Activated naive CD4-positive, alpha-beta T cell treated with anti-CD3 and anti-CD28 coated beads for 36 hours (primary cell): ENCODE measurements around the gene WNT3. TPM values are rescaled to one million over a fixed set of nuclear protein-coding genes. Genes with fewer than 3 reads are reported as not detected.

ENCODE experiments used
- CTCF ChIA-PET: fragments of 350-600 bp; sonication (Branson Sonifier 250); formaldehyde crosslinking; loops from one replicate; lab custom pipeline; 2021; ENCODE audit warnings: antibody characterized with exemption; lab: Charles Lee
- DNase-seq: peaks from one replicate; pipeline ENCODE4 v3.0.0-alpha.2; 2020
- H3K27ac Mint-ChIP-seq: one replicate; pipeline ENCODE4 v1.8.0; 2021; ENCODE audit warnings: mild to moderate bottlenecking, mixed read lengths
- H3K27me3 Mint-ChIP-seq: one replicate; pipeline ENCODE4 v1.8.0; 2021; ENCODE audit warnings: low read depth, mixed read lengths
- H3K36me3 Mint-ChIP-seq: one replicate; pipeline ENCODE4 v1.8.0; 2021; ENCODE audit warnings: low read depth, mixed read lengths
- H3K4me1 Mint-ChIP-seq: one replicate; pipeline ENCODE4 v1.8.0; 2021; ENCODE audit warnings: low read depth, mixed read lengths
- H3K4me3 Mint-ChIP-seq: one replicate; pipeline ENCODE4 v1.8.0; 2021; ENCODE audit warnings: mild to moderate bottlenecking, moderate library complexity, mixed read lengths
- H3K9me3 Mint-ChIP-seq: one replicate; pipeline ENCODE4 v1.8.0; 2021; ENCODE audit warnings: mixed read lengths
- intact Hi-C: fragments of 100-400 bp; cut with micrococcal nuclease; formaldehyde crosslinking; loops from one replicate; pipeline ENCODE4 v1.15.1; 2023
- total RNA-seq, 2 experiments: library from RNA; stranded (reverse); gene quantifications; one replicate each; pipeline ENCODE4 v1.2.3, GENCODE V29; 2021

WNT3 gene
- total RNA-seq, 2 experiments from 2014 or later, result not detected

GRCh38 chr17:46727572-46728348 is 90.7 kb downstream of the WNT3 start:
- intact Hi-C loops, result no loop called here
- no peak overlapping the region for H3K27ac Mint-ChIP-seq
- CTCF ChIA-PET, result interaction anchor here (1.8 kb wide), 1 partner anchor 108 kb away, joined by 5 read pairs; no protein-coding TSS in a partner anchor
- no peak for DNase-seq
- no peaks in the 10 kb centered on the region for H3K4me1 Mint-ChIP-seq
- no peaks in the 10 kb centered on the region for H3K9me3 Mint-ChIP-seq
- no peaks in the 10 kb centered on the region for H3K36me3 Mint-ChIP-seq
- no peaks in the 10 kb centered on the region for H3K27me3 Mint-ChIP-seq
- no peak overlapping the region for H3K4me3 Mint-ChIP-seq

GRCh38 chr17:46726206-46726605 is 92.3 kb downstream of the WNT3 start:
- Mint-ChIP-seq H3K9me3 (no peaks in the 10 kb centered on the region), H3K27ac (no peak overlapping the region), H3K27me3 (no peaks in the 10 kb centered on the region), H3K4me3 (no peak overlapping the region), H3K36me3 (no peaks in the 10 kb centered on the region), H3K4me1 (no peaks in the 10 kb centered on the region)
- intact Hi-C loops, result no loop called here
- DNase-seq, result no peak
- CTCF ChIA-PET, result interaction anchor here (1.8 kb wide), 1 partner anchor 109 kb away, joined by 5 read pairs; no protein-coding TSS in a partner anchor

- Mint-ChIP-seq H3K36me3 (peaks cover 1% of the 10 kb centered on the region), H3K9me3 (no peaks in the 10 kb centered on the region), H3K27me3 (no peaks in the 10 kb centered on the region), H3K4me1 (no peaks in the 10 kb centered on the region), H3K4me3 (no peak overlapping the region), H3K27ac (no peak overlapping the region)
- CTCF ChIA-PET, result interaction anchor here (0.6 kb wide), 1 partner anchor 87 kb away, joined by 3 read pairs; no protein-coding TSS in a partner anchor
- intact Hi-C loops, result no loop called here
- no peak for DNase-seq
These were observed 95.7 kb downstream of the WNT3 start for GRCh38 chr17:46722662-46723285.

GRCh38 chr17:46720408-46720807 is 98.1 kb downstream of the WNT3 start:
- Mint-ChIP-seq H3K9me3 (no peaks in the 10 kb centered on the region), H3K4me1 (no peaks in the 10 kb centered on the region), H3K27me3 (no peaks in the 10 kb centered on the region), H3K4me3 (no peak overlapping the region), H3K36me3 (peaks cover 1% of the 10 kb centered on the region), H3K27ac (no peak overlapping the region)
- intact Hi-C loops, result no loop called here
- CTCF ChIA-PET, result no interaction called here
- no peak for DNase-seq

- H3K36me3 Mint-ChIP-seq, result peaks cover 1% of the 10 kb centered on the region
- no peak overlapping the region for H3K4me3 Mint-ChIP-seq
- no peaks in the 10 kb centered on the region for H3K27me3 Mint-ChIP-seq
- intact Hi-C loops, result no loop called here
- H3K4me1 Mint-ChIP-seq, result no peaks in the 10 kb centered on the region
- no peak overlapping the region for H3K27ac Mint-ChIP-seq
- DNase-seq, result no peak
- CTCF ChIA-PET, result no interaction called here
- H3K9me3 Mint-ChIP-seq, result no peaks in the 10 kb centered on the region
These were observed 98.6 kb downstream of the WNT3 start for GRCh38 chr17:46719891-46720290.

GRCh38 chr17:46717999-46718398 is 100.5 kb downstream of the WNT3 start:
- Mint-ChIP-seq H3K4me1 (no peaks in the 10 kb centered on the region), H3K27me3 (no peaks in the 10 kb centered on the region), H3K9me3 (no peaks in the 10 kb centered on the region), H3K27ac (no peak overlapping the region), H3K4me3 (no peak overlapping the region), H3K36me3 (peaks cover 7% of the 10 kb centered on the region)
- no peak for DNase-seq
- intact Hi-C loops, result no loop called here
- CTCF ChIA-PET, result no interaction called here

Other genes with a start within 250 kb of the WNT3 start
- gene ARL17A, start 239.0 kb downstream of the WNT3 start, total RNA-seq, result 10 to 100 TPM; 17.0 to 17.6 TPM
- 10 to 100 TPM; 23.8 to 24.3 TPM for gene NSF, start 228.0 kb downstream of the WNT3 start, total RNA-seq
- not detected for gene WNT9B, start 32.9 kb upstream of the WNT3 start, total RNA-seq
- 10 to 100 TPM; 32.8 to 38.1 TPM for gene GOSR2, start 104.5 kb upstream of the WNT3 start, total RNA-seq
- not detected for gene RPRML, start 160.6 kb upstream of the WNT3 start, total RNA-seq